Activated CD4-positive, alpha-beta T cell treated with anti-CD3 and anti-CD28 coated beads, Interleukin-2, amount 10 ng/mL, durations not matched to agents 7 days and 5 days (primary cell): Measurements from ENCODE around the gene CWF19L1. TPM values are rescaled to one million over a fixed set of nuclear protein-coding genes. Genes with fewer than 3 reads are reported as not detected.
"Not testable (repeated sequence)": the region's sequence is repeated elsewhere in the genome, so short reads cannot be mapped to it uniquely, and the experiment has no call there.

Experiments
- CTCF ChIA-PET: fragments of 350-600 bp; sonication (Branson Sonifier 250); formaldehyde crosslinking; loops from one replicate; lab custom pipeline; 2021; ENCODE audit warnings: antibody characterized with exemption; lab: Charles Lee
- POLR2A ChIA-PET: fragments of 350-600 bp; sonication (Branson Sonifier 250); formaldehyde crosslinking; loops from one replicate; lab custom pipeline; 2021; ENCODE audit warnings: antibody characterized with exemption; lab: Charles Lee
- DNase-seq: peaks from one replicate; pipeline ENCODE4 v3.0.0-alpha.2; 2020
- H3K27ac Mint-ChIP-seq: one replicate; pipeline ENCODE4 v1.8.0; 2021; ENCODE audit warnings: mild to moderate bottlenecking, moderate library complexity, mixed read lengths
- H3K27me3 Mint-ChIP-seq: one replicate; pipeline ENCODE4 v1.8.0; 2021; ENCODE audit warnings: mixed read lengths
- H3K36me3 Mint-ChIP-seq: one replicate; pipeline ENCODE4 v1.8.0; 2021; ENCODE audit warnings: low read depth, mixed read lengths
- H3K4me1 Mint-ChIP-seq: one replicate; pipeline ENCODE4 v1.8.0; 2021; ENCODE audit warnings: mixed read lengths
- H3K4me3 Mint-ChIP-seq: one replicate; pipeline ENCODE4 v1.8.0; 2021; ENCODE audit warnings: mild to moderate bottlenecking, moderate library complexity, mixed read lengths
- H3K9me3 Mint-ChIP-seq: one replicate; pipeline ENCODE4 v1.8.0; 2021; ENCODE audit warnings: mixed read lengths
- total RNA-seq, 2 experiments: library from RNA; stranded (reverse); gene quantifications; one replicate each; pipeline ENCODE4 v1.2.3, GENCODE V29; 2021

CWF19L1 gene
- total RNA-seq, 2 experiments from 2014 or later, result 37.3 to 38.4 TPM

- POLR2A ChIA-PET, result no interaction called here
Measured at GRCh38 chr10:100289641-100290040, 22.2 kb upstream of the CWF19L1 start.

GRCh38 chr10:100288196-100288595, 20.8 kb upstream of the CWF19L1 start:
- ChIA-PET POLR2A (no interaction called here), CTCF (interaction anchor here (1.6 kb wide), 1 partner anchor 10 kb away, joined by 3 read pairs; no protein-coding TSS in a partner anchor)
- no peak overlapping the region for H3K4me3 Mint-ChIP-seq
- H3K4me1 Mint-ChIP-seq, result peaks cover 38% of the 10 kb centered on the region
- no peak overlapping the region for H3K27ac Mint-ChIP-seq
- H3K9me3 Mint-ChIP-seq, result no peaks in the 10 kb centered on the region
- H3K36me3 Mint-ChIP-seq, result peaks cover 13% of the 10 kb centered on the region
- DNase-seq, result no peak
- peaks cover 12% of the 10 kb centered on the region for H3K27me3 Mint-ChIP-seq

More at GRCh38 chr10:100289641-100290040, 22.2 kb upstream of the CWF19L1 start:
- peaks cover 21% of the 10 kb centered on the region for H3K27me3 Mint-ChIP-seq
- H3K4me3 Mint-ChIP-seq, result no peak overlapping the region
- H3K4me1 Mint-ChIP-seq, result peaks cover 33% of the 10 kb centered on the region
- H3K9me3 Mint-ChIP-seq, result no peaks in the 10 kb centered on the region
- peaks cover 10% of the 10 kb centered on the region for H3K36me3 Mint-ChIP-seq
- no peak overlapping the region for H3K27ac Mint-ChIP-seq
- CTCF ChIA-PET, result interaction anchor here (1.2 kb wide), 1 partner anchor 58 kb away, joined by 3 read pairs; no protein-coding TSS in a partner anchor
- DNase-seq, result no peak

GRCh38 chr10:100287756-100288155, 20.3 kb upstream of the CWF19L1 start:
- no peak for DNase-seq
- peaks cover 38% of the 10 kb centered on the region for H3K4me1 Mint-ChIP-seq
- peaks cover 13% of the 10 kb centered on the region for H3K36me3 Mint-ChIP-seq
- peaks cover 12% of the 10 kb centered on the region for H3K27me3 Mint-ChIP-seq
- H3K27ac Mint-ChIP-seq, result no peak overlapping the region
- no peaks in the 10 kb centered on the region for H3K9me3 Mint-ChIP-seq
- ChIA-PET POLR2A (no interaction called here), CTCF (interaction anchor here (1.6 kb wide), 1 partner anchor 10 kb away, joined by 3 read pairs; no protein-coding TSS in a partner anchor)
- H3K4me3 Mint-ChIP-seq, result peak overlapping the region; percentile 33

- Mint-ChIP-seq H3K9me3 (no peaks in the 10 kb centered on the region), H3K4me1 (peaks cover 38% of the 10 kb centered on the region), H3K27me3 (peaks cover 4% of the 10 kb centered on the region), H3K36me3 (peaks cover 13% of the 10 kb centered on the region), H3K27ac (peak within 1 kb of the TSS; percentile 98), H3K4me3 (peak within 1 kb of the TSS; percentile 99)
- ChIA-PET CTCF (interaction anchor here (0.6 to 1.5 kb wide), 4 partner anchors 8 to 43 kb away, joined by 3 to 4 read pairs (median 3); no protein-coding TSS in a partner anchor), POLR2A (interaction anchor here (1.0 kb wide), 1 partner anchor 221 kb away, joined by 3 read pairs; no protein-coding TSS in a partner anchor)
- DNase-seq, result peak; percentile 83
Measured at GRCh38 chr10:100286051-100287033, 18.9 kb upstream of the CWF19L1 start, which contains the start of gene BLOC1S2. Gene BLOC1S2 (minus strand): TSS chr10:100286680. CDS start chr10:100286659, 21 bp downstream.

- H3K9me3 Mint-ChIP-seq, H3K27me3 Mint-ChIP-seq, POLR2A ChIA-PET, DNase-seq: not testable (repeated sequence)
- peaks cover 43% of the 10 kb centered on the region for H3K4me1 Mint-ChIP-seq
- CTCF ChIA-PET, result interaction anchor here (0.6 to 1.2 kb wide), 3 partner anchors 13 to 42 kb away, joined by 3 read pairs; no protein-coding TSS in a partner anchor
- peaks cover 15% of the 10 kb centered on the region for H3K36me3 Mint-ChIP-seq
- peak overlapping the region; percentile 98 for H3K27ac Mint-ChIP-seq
- H3K4me3 Mint-ChIP-seq, result peak overlapping the region; percentile 99
Measured at GRCh38 chr10:100285326-100285725, 17.9 kb upstream of the CWF19L1 start.

- H3K4me3 Mint-ChIP-seq, result no peak overlapping the region
- H3K4me1 Mint-ChIP-seq, result peaks cover 38% of the 10 kb centered on the region
- DNase-seq, result no peak
- no peaks in the 10 kb centered on the region for H3K9me3 Mint-ChIP-seq
- POLR2A ChIA-PET, result no interaction called here
- H3K27ac Mint-ChIP-seq, result no peak overlapping the region
- CTCF ChIA-PET, result interaction anchor here (1.0 kb wide), 1 partner anchor 9 kb away, joined by 3 read pairs; no protein-coding TSS in a partner anchor
- peaks cover 27% of the 10 kb centered on the region for H3K36me3 Mint-ChIP-seq
- no peaks in the 10 kb centered on the region for H3K27me3 Mint-ChIP-seq
Measured at GRCh38 chr10:100282907-100283306, 15.5 kb upstream of the CWF19L1 start.

- H3K36me3 Mint-ChIP-seq, result peaks cover 29% of the 10 kb centered on the region
- H3K9me3 Mint-ChIP-seq, H3K27me3 Mint-ChIP-seq, POLR2A ChIA-PET, H3K4me1 Mint-ChIP-seq, H3K27ac Mint-ChIP-seq, DNase-seq, CTCF ChIA-PET, H3K4me3 Mint-ChIP-seq: not testable (repeated sequence)
Measured at GRCh38 chr10:100276971-100277370, 9.5 kb upstream of the CWF19L1 start.

- peak overlapping the region; percentile 65 for H3K27ac Mint-ChIP-seq
- ChIA-PET POLR2A (no interaction called here), CTCF (interaction anchor here (0.7 kb wide), 2 partner anchors 20 to 117 kb away, joined by 3 read pairs; no protein-coding TSS in a partner anchor)
- no peak for DNase-seq
- no peaks in the 10 kb centered on the region for H3K9me3 Mint-ChIP-seq
- H3K4me1 Mint-ChIP-seq, result peaks cover 27% of the 10 kb centered on the region
- H3K4me3 Mint-ChIP-seq, result peak overlapping the region; percentile 100
- peaks cover 14% of the 10 kb centered on the region for H3K36me3 Mint-ChIP-seq
- H3K27me3 Mint-ChIP-seq, result no peaks in the 10 kb centered on the region
Measured at GRCh38 chr10:100265821-100266485, 1.5 kb downstream of the CWF19L1 start.

GRCh38 chr10:100254191-100254590, 13.2 kb downstream of the CWF19L1 start:
- Mint-ChIP-seq H3K27ac (no peak overlapping the region), H3K27me3 (no peaks in the 10 kb centered on the region), H3K9me3 (no peaks in the 10 kb centered on the region), H3K36me3 (peaks cover 56% of the 10 kb centered on the region), H3K4me3 (no peak overlapping the region), H3K4me1 (no peaks in the 10 kb centered on the region)
- no peak for DNase-seq
- POLR2A ChIA-PET, result no interaction called here
- CTCF ChIA-PET, result interaction anchor here (1.2 kb wide), 2 partner anchors 11 to 16 kb away, joined by 3 to 4 read pairs; no protein-coding TSS in a partner anchor

- no peak for DNase-seq
- Mint-ChIP-seq H3K36me3 (peaks cover 58% of the 10 kb centered on the region), H3K27me3 (no peaks in the 10 kb centered on the region), H3K27ac (no peak overlapping the region), H3K4me3 (no peak overlapping the region), H3K9me3 (no peaks in the 10 kb centered on the region), H3K4me1 (no peaks in the 10 kb centered on the region)
- CTCF ChIA-PET, result interaction anchor here (0.6 to 1.1 kb wide), 2 partner anchors 82 to 283 kb away, joined by 3 to 4 read pairs; partner anchors contain the start of gene HIF1AN
- POLR2A ChIA-PET, result no interaction called here
Measured at GRCh38 chr10:100253041-100253440, 14.4 kb downstream of the CWF19L1 start.

- DNase-seq, result no peak
- Mint-ChIP-seq H3K27me3 (no peaks in the 10 kb centered on the region), H3K9me3 (no peaks in the 10 kb centered on the region), H3K4me3 (no peak overlapping the region), H3K4me1 (no peaks in the 10 kb centered on the region), H3K27ac (no peak overlapping the region), H3K36me3 (peaks cover 45% of the 10 kb centered on the region)
- CTCF ChIA-PET, result interaction anchor here (0.6 to 1.6 kb wide), 4 partner anchors 12 to 33 kb away, joined by 3 read pairs; no protein-coding TSS in a partner anchor
- POLR2A ChIA-PET, result no interaction called here
Measured at GRCh38 chr10:100248820-100249219, 18.6 kb downstream of the CWF19L1 start.

GRCh38 chr10:100245484-100246220, 21.8 kb downstream of the CWF19L1 start:
- POLR2A ChIA-PET, result no interaction called here

More at GRCh38 chr10:100245484-100246220, 21.8 kb downstream of the CWF19L1 start:
- CTCF ChIA-PET, result no interaction called here
- Mint-ChIP-seq H3K4me3 (no peak overlapping the region), H3K4me1 (no peaks in the 10 kb centered on the region), H3K27ac (no peak overlapping the region), H3K9me3 (no peaks in the 10 kb centered on the region), H3K36me3 (peaks cover 46% of the 10 kb centered on the region), H3K27me3 (no peaks in the 10 kb centered on the region)
- no peak for DNase-seq
